Nephron progenitor cell (in vitro differentiated cells): ENCODE measurements around the gene EBF4.
"Not testable (repeated sequence)": the region's sequence is repeated elsewhere in the genome, so short reads cannot be mapped to it uniquely, and the experiment has no call there.

Experiments used
- DNase-seq: peaks from one replicate; pipeline ENCODE4 v3.0.0; 2021
- H3K27ac Mint-ChIP-seq: 2 replicates; pipeline ENCODE4 v1.8.0; 2021; ENCODE audit warnings: mild to moderate bottlenecking, moderate library complexity, mixed read lengths
- H3K27me3 Mint-ChIP-seq: 2 replicates; pipeline ENCODE4 v1.8.0; 2021; ENCODE audit warnings: mild to moderate bottlenecking, low read depth, mixed read lengths; ENCODE audit not compliant: poor library complexity
- H3K36me3 Mint-ChIP-seq: 2 replicates; pipeline ENCODE4 v1.8.0; 2021; ENCODE audit warnings: low read depth, mixed read lengths
- H3K4me1 Mint-ChIP-seq: 2 replicates; pipeline ENCODE4 v1.8.0; 2021; ENCODE audit warnings: mixed read lengths
- H3K4me3 Mint-ChIP-seq: 2 replicates; pipeline ENCODE4 v1.8.0; 2021; ENCODE audit warnings: mild to moderate bottlenecking, moderate library complexity, mixed read lengths
- H3K9me3 Mint-ChIP-seq: 2 replicates; pipeline ENCODE4 v1.8.0; 2021; ENCODE audit warnings: mild to moderate bottlenecking, moderate library complexity, mixed read lengths
- CTCF ChIP-seq: fragments of 200-600 bp; sonication (generic); IDR thresholded peaks from 2 replicates; pipeline ENCODE4 v1.5.0; 2021; ENCODE audit warnings: antibody characterized with exemption

EBF4 gene

GRCh38 chr20:2767768-2768631 lies 75.4 kb downstream of the EBF4 start:
- TF ChIP-seq CTCF: no peak
- no peak for DNase-seq
- peaks cover 12% of the 10 kb centered on the region for H3K4me1 Mint-ChIP-seq
- no peaks in the 10 kb centered on the region for H3K9me3 Mint-ChIP-seq
- no peak overlapping the region for H3K27ac Mint-ChIP-seq
- no peak overlapping the region for H3K4me3 Mint-ChIP-seq
- no peaks in the 10 kb centered on the region for H3K36me3 Mint-ChIP-seq
- peaks cover 43% of the 10 kb centered on the region for H3K27me3 Mint-ChIP-seq

- Mint-ChIP-seq H3K4me1 (peaks cover 10% of the 10 kb centered on the region), H3K27me3 (peaks cover 43% of the 10 kb centered on the region), H3K9me3 (no peaks in the 10 kb centered on the region), H3K4me3 (no peak overlapping the region), H3K36me3 (no peaks in the 10 kb centered on the region), H3K27ac (no peak overlapping the region)
- TF ChIP-seq CTCF: no peak
- DNase-seq: no peak
These were observed 76.0 kb downstream of the EBF4 start for GRCh38 chr20:2768632-2769015.

GRCh38 chr20:2770091-2770490 lies 77.5 kb downstream of the EBF4 start:
- not testable (repeated sequence) for H3K9me3 Mint-ChIP-seq, H3K4me3 Mint-ChIP-seq, H3K36me3 Mint-ChIP-seq, H3K27ac Mint-ChIP-seq, DNase-seq
- Mint-ChIP-seq H3K4me1 (peaks cover 14% of the 10 kb centered on the region), H3K27me3 (peaks cover 44% of the 10 kb centered on the region)

GRCh38 chr20:2771631-2772080 lies 79.1 kb downstream of the EBF4 start:
- Mint-ChIP-seq H3K9me3 (peaks cover 15% of the 10 kb centered on the region), H3K4me3 (no peak overlapping the region), H3K27ac (no peak overlapping the region), H3K27me3 (peaks cover 49% of the 10 kb centered on the region), H3K36me3 (no peaks in the 10 kb centered on the region), H3K4me1 (peaks cover 15% of the 10 kb centered on the region)
- no peak for TF ChIP-seq CTCF
- DNase-seq: no peak

GRCh38 chr20:2773812-2774211 lies 81.2 kb downstream of the EBF4 start:
- peaks cover 38% of the 10 kb centered on the region for H3K27me3 Mint-ChIP-seq

GRCh38 chr20:2775139-2775538 lies 82.6 kb downstream of the EBF4 start:
- no peak for TF ChIP-seq CTCF
- H3K27ac Mint-ChIP-seq: no peak overlapping the region
- peaks cover 34% of the 10 kb centered on the region for H3K9me3 Mint-ChIP-seq
- H3K4me1 Mint-ChIP-seq: peaks cover 10% of the 10 kb centered on the region
- no peaks in the 10 kb centered on the region for H3K36me3 Mint-ChIP-seq
- peaks cover 35% of the 10 kb centered on the region for H3K27me3 Mint-ChIP-seq
- no peak for DNase-seq
- H3K4me3 Mint-ChIP-seq: no peak overlapping the region

More at GRCh38 chr20:2773812-2774211, 81.2 kb downstream of the EBF4 start:
- no peak for TF ChIP-seq CTCF
- no peak for DNase-seq
- no peak overlapping the region for H3K4me3 Mint-ChIP-seq
- no peaks in the 10 kb centered on the region for H3K36me3 Mint-ChIP-seq
- H3K9me3 Mint-ChIP-seq: peaks cover 28% of the 10 kb centered on the region
- H3K4me1 Mint-ChIP-seq: peaks cover 10% of the 10 kb centered on the region
- H3K27ac Mint-ChIP-seq: no peak overlapping the region
